Measurements from ENCODE around the gene ARL6IP6.

GRCh38 chr2:152701198-152701597, 17.2 kb upstream of the ARL6IP6 start:
- TF ChIP-seq CTCF (IDR thresholded peaks at IDR 0.05) = no peak
- TF ChIP-seq POLR2A (IDR thresholded peaks at IDR 0.05) = no peak
- TF ChIP-seq POLR2AphosphoS5 (IDR thresholded peaks at IDR 0.05) = no peak
- TF ChIP-seq EP300 (IDR thresholded peaks at IDR 0.05) = no peak
